GM19193 (cell line): ENCODE results near the gene PRPF38A.

Experiments
- POLR2A ChIP-seq: IDR thresholded peaks from 4 replicates; pipeline ENCODE4 v1.6.1; 2011; ENCODE audit not compliant: insufficient read depth, insufficient read length; ENCODE audit errors: extremely low read depth

PRPF38A gene

DNA sequence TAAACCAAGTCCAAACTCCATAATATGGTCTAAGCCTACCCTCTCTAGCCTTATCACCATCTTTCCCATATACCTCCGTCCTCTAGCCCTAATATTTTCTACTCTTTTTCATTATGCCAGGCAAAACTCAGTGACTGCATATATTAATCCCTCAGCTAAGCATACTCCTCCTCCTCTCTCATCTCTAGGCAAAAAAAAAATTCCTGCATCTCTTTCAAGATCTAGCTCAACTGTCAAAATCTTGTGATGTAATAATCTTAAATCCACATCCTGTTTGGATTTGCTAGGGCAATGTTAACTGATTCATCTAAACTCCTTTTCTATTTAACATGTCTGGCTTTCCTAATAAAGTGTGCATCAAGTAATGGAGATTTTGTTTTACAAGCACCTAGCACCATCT, 20.4 kb downstream of the PRPF38A start:
- TF ChIP-seq POLR2A = no peak

DNA sequence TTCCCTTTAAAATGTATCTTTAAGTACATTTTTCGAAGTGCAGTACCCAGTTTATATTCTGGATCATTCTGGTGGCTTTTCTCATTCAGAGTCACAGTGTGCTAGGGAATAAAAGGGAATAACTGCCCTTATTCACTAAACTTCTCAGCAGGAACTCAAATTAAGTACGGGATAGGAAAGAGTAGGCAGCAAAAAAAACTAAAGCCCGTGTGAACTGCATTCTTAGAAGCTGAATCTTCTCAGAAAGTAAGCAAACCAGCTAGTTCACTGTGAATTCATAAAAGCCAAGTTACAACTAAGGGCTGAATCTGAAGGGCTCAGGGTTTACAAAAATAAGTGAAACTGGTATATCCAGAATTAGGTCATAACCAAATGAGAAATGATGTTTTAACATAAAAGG, 22.0 kb downstream of the PRPF38A start:
- no peak for TF ChIP-seq POLR2A

DNA sequence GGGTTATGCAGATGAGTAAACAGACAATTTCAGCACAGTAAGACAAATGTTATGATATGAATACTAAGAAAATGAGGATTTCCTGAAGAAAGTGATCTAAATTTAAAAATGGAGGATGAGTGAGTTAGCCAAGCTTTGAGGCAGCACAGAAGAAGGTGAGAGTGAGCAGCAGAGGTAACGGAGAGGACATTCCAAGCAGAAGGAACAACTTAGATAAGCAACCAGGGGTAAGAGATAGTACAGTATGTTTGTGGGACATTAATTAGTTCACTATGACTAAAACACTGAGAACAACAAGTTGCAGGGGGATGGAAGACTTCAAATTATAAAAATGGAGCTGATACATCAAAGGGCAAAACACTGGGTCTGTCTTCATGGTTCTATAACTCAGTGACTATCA, 22.8 kb downstream of the PRPF38A start:
- no peak for TF ChIP-seq POLR2A

DNA sequence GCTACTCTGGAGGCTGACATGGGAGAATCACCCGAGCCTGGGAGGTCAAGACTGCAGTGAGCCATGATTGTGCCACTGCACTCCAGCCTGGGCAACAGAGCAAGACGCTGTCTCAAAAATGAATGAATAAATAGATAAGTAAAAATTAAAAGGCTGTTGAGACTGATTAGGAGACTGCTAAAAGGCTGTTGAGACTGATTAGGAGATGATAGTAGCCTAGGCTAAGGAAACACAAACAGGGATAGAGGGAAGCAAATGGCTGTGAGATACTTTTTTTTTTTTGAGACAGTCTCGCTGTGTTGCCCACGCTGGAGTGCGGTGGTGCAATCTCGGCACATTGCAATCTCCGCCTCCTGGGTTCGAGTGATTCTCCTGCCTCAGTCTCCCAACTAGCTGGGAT, 28.4 kb downstream of the PRPF38A start:
- TF ChIP-seq POLR2A = no peak

DNA sequence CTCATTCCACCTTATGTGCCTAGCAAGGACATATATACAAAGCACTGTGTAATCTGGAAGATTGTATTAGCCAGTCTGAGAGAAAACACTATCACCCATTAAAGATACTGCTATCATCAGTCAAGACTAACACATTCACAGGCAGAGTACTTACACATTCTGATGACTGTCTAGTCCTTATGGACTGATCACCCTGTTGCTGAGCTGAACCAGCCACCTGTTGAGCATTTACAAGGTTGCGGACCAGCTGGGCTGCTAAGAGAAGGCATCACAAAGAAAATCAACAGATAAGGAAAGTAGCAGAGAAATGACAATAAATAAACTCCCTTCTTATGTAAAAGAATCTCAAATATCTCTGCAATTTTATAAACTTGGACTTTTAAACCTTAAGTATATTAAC, 30.8 kb downstream of the PRPF38A start:
- no peak for TF ChIP-seq POLR2A

DNA sequence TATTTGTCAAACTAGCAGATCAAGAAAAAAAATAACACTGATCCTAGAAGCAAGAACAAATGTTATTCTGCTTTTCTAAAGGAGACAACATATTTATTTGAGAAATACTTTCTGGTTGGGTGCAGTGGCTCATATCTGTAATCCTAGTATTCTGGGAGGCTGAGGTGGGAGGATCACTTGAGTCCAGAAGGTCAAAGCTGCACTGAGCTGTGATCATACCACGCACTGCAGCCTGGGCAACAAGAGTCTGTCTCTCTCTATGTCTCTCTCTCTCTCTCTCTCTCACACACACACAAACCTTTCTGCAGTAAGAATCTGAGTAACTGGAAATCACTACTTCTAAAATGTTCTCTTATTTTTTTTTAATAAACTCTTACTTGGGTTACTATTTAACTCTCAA, 31.2 kb downstream of the PRPF38A start:
- no peak for TF ChIP-seq POLR2A

DNA sequence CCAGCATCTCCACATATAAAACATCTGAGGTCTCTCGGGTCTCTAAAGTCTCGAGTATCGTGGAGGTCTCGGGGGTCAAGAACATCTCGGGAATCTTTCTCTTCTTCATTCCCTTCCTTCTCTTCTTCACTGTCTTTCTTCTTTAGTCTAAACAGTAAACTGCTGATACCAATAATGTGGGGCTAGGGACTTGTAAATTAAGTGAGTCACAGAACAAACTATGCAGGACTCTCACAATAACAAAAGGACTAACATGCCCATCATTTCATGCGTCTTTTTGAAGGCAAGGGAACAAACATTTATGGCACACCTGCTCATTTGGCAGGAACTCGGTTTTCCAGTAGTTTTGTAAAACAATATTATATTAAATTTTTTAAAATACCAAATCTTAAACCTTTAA, 32.4 kb downstream of the PRPF38A start:
- TF ChIP-seq POLR2A = no peak

DNA sequence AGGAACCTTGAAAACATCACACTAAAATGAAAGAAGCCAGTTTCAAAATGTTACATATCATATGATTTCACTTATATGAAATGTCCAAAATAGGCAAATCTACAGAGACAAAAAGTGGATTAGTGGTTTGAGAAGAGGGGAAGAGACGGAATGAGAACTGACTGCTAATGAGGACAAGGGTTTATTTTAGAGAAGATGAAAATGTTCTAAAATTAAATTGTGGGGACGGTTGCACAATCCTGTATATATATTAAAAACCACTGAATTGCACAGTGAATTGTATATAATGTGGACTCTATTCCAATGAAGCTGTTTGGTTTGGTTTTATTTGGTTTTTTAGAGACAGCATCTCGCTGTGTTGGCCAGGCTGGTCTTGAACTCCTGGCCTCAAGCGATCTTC, 35.6 kb downstream of the PRPF38A start:
- TF ChIP-seq POLR2A = no peak

DNA sequence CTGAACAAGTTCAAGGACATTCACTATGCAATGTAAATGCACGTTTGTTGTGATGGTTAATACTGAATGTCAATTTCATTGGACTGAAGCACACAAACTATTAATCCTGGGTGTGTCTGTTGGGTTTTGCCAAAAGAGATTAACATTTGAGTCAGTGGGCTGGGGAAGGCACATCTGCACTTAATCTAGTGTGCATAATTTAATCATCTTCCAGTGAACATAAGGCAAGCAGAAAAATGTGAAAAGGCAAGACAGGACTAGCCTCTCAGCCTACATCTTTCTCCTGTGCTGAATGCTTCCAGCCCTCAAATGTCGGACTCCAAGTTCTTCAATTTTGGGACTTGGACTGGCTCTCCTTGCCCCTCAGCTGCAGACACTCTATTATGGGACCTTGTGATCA, 40.1 kb downstream of the PRPF38A start:
- no peak for TF ChIP-seq POLR2A

DNA sequence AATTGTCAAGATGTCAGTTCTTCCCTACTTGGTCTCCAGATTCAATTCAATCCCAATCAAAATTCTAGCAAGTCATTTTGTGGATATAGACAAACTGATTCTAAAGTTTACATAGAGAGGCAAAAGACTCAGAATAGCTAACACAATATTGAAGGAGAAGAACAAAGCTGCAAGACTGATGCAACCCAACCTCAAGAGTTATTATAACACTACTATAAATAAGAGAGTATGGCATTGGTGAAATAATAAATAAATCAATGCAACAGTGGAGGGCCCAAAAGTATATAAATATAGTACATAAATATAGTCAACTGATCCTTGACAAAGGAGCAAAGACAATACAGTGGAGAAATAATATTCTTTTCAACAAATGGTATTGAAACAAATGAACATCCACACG, 49.7 kb downstream of the PRPF38A start:
- no peak for TF ChIP-seq POLR2A

DNA sequence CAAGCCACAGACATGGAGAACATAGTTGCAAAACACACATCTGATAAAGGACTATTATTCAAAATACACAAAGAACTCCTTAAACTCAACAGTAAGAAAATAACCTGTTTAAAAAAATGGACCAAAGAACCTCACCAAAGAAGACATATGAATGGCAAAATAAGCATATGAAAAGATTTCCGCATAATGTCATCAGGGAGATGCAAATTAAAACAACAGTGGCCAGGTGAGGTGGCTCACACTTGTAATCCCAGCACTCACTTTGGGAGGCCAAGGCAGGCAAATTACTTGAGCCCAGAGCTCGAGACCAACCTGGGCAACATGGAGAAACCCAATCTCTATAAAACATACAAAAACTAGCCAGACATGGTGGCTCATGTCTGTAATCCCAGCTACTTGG, 50.4 kb downstream of the PRPF38A start:
- no peak for TF ChIP-seq POLR2A

DNA sequence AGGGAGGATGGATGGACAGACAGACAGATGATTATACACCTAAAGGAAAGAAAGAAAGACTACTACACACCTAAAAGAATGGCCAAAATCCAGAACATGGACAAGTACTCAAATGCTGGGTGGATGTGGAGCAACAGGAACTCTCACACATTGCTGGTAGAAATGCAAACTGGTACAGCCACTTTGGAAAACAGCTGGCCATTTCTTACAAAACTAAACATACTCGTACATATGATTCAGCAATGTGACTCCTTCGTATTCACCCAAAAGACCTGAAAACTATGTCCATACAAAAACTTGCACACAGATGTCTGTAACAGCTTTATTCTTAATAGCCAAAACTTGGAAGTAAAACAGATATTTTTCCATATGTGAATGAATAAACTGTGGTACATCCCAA, 51.3 kb downstream of the PRPF38A start:
- no peak for TF ChIP-seq POLR2A

DNA sequence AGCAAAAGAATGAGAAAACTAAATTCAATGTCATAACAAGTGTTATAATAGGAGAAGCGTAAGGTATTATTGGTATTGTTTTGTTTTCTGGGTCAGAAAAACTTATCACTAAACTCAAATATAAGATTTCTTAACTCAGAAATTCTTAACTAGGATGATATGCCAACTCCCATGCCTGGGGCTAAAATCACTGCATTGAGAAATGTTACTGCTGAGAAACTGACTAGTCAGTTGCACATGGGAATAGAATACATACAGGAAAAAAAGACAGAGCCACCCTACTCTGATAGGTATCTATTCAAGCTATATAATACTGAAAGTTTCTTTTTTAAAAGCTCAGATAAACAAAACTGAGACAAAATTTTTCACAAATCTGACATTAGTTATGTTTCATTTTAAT, 56.3 kb downstream of the PRPF38A start:
- TF ChIP-seq POLR2A = no peak

DNA sequence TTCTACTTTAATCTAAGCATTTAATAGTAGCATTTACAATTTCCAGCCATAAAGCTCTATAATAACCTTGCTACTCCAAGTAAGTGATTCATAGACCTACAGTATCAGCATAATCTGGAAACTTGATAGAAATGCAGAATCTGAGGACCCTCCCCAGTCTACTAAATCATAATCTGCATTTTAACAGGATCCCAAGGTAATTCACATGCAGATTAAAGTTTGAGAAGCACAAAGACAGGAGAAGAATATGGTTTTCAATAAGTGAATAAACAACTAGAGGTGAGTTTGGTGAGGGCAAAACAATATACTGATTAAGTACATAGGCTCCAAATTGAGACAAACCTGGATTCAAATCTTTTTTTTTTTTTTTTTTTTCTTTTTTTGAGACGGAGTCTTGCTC, 57.4 kb downstream of the PRPF38A start:
- TF ChIP-seq POLR2A = no peak

DNA sequence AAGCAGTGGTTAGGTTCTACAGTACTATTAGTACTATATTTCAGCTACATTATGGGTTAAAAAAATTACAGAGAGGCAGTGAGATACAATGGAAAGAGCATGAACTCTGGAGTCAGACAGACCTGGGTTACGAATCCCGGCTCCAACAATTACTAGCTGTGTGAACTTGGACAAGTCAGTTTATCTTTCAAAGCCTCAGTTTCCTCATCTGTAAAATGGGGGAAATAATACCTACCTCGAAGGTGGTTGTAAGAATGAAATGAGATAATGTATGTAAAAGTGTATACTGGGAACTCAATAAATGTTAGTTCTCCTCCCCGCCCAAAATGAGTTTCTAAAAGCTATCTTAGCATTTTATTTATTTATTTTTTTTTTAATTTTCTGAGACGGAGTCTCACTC, 59.5 kb downstream of the PRPF38A start:
- TF ChIP-seq POLR2A = no peak

DNA sequence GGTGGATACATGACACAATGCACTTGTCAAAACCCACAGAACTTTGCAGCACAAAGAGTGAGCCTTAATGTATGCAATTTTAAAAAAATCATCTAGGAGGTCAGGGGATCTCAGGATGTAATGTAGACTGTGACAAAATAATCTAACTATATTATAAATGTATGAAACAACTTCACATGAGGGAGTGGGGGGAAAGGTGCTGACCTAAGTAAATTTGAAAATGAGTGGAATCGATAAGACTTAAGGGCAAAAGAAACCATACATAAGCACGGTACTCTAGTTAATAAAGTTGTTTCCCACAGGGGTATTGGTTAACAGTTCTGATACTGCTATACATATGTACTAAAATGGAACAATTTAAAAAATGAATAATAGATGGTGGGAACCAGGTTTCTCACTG, 64.7 kb downstream of the PRPF38A start:
- TF ChIP-seq POLR2A = no peak
